Keratinocyte (primary cell): ENCODE data around the gene MBP. TPM values are rescaled to one million over a fixed set of nuclear protein-coding genes. Genes with fewer than 3 reads are reported as not detected.

Source experiments
- DNase-seq: peaks from one replicate; pipeline ENCODE4 v3.0.0-alpha.2; 2011; ENCODE audit warnings: low read depth, missing footprints, low spot score
- FAIRE-seq: peaks from 2 replicates; lab custom pipeline; 2011; peaks lifted over from hg19 to GRCh38; lab: Jason Lieb, UNC
- H2AFZ ChIP-seq: 2 replicates; pipeline ENCODE4 v1.6.0; 2012; ENCODE audit warnings: low read length, control low read depth, inconsistent platforms; ENCODE audit not compliant: control insufficient read depth
- H3K27ac ChIP-seq: 2 replicates; pipeline ENCODE4 v1.5.1; 2011; ENCODE audit warnings: low read length; ENCODE audit not compliant: control insufficient read depth, insufficient read depth
- H3K27me3 ChIP-seq: 3 replicates; pipeline ENCODE4 v1.6.0; 2011; ENCODE audit warnings: low read length; ENCODE audit not compliant: control insufficient read depth, insufficient read depth; ENCODE audit errors: extremely low read depth
- H3K36me3 ChIP-seq, 2 experiments: 2 replicates in 1 of 2; 3 replicates in 1 of 2; pipeline ENCODE4 v1.5.1; 2011; ENCODE audit warnings: low read length in 2 of 2, mild to moderate bottlenecking in 1 of 2; ENCODE audit not compliant: control insufficient read depth in 2 of 2, insufficient read depth in 2 of 2; ENCODE audit errors: extremely low read depth in 1 of 2
- H3K4me1 ChIP-seq: 3 replicates; pipeline ENCODE4 v1.5.1; 2011; ENCODE audit warnings: low read length; ENCODE audit not compliant: control insufficient read depth, insufficient read depth; ENCODE audit errors: extremely low read depth
- H3K4me2 ChIP-seq: 3 replicates; pipeline ENCODE4 v1.6.0; 2011; ENCODE audit warnings: low read depth, low read length; ENCODE audit not compliant: control insufficient read depth, insufficient read depth; ENCODE audit errors: extremely low read depth
- H3K4me3 ChIP-seq, 3 experiments: fragments of 200-600 bp in 1 of 3; sonication (generic) in 1 of 3; 2 replicates in 2 of 3; 3 replicates in 1 of 3; pipeline ENCODE4 v1.5.1; 2011 to 2016; ENCODE audit warnings: low read length in 3 of 3, mild to moderate bottlenecking in 3 of 3, control low read depth in 2 of 3, inconsistent platforms in 1 of 3, low read depth in 1 of 3, mixed read lengths in 1 of 3, mixed run types in 1 of 3, moderate library complexity in 1 of 3; ENCODE audit not compliant: control insufficient read depth in 2 of 3, insufficient read depth in 2 of 3; ENCODE audit errors: extremely low read depth in 1 of 3
- H3K79me2 ChIP-seq: 2 replicates; pipeline ENCODE4 v1.6.0; 2012; ENCODE audit warnings: low read length; ENCODE audit not compliant: control insufficient read depth, insufficient read depth
- H3K9ac ChIP-seq: 3 replicates; pipeline ENCODE4 v1.6.0; 2011; ENCODE audit warnings: low read length; ENCODE audit not compliant: control insufficient read depth, insufficient read depth; ENCODE audit errors: extremely low read depth
- H3K9me1 ChIP-seq: 3 replicates; pipeline ENCODE4 v1.6.0; 2011; ENCODE audit warnings: low read length; ENCODE audit not compliant: control insufficient read depth, insufficient read depth; ENCODE audit errors: extremely low read depth
- H3K9me3 ChIP-seq: 2 replicates; pipeline ENCODE4 v1.5.1; 2012; ENCODE audit warnings: low read depth, low read length; ENCODE audit not compliant: control insufficient read depth
- H4K20me1 ChIP-seq: 3 replicates; pipeline ENCODE4 v1.6.0; 2011; ENCODE audit warnings: low read length; ENCODE audit not compliant: control insufficient read depth, insufficient read depth; ENCODE audit errors: extremely low read depth
- CTCF ChIP-seq, 3 experiments: IDR thresholded peaks in 1 of 3; conservative IDR thresholded peaks in 1 of 3; optimal IDR thresholded peaks in 1 of 3; 2 replicates in 2 of 3; 3 replicates in 1 of 3; pipeline versions ENCODE3 to v1.5.1; 2011; ENCODE audit warnings: low read length in 3 of 3, mild to moderate bottlenecking in 3 of 3, moderate library complexity in 2 of 3, control low read depth in 1 of 3, inconsistent platforms in 1 of 3; ENCODE audit not compliant: insufficient read depth in 2 of 3; ENCODE audit errors: extremely low read depth in 1 of 3
- EZH2 ChIP-seq: IDR thresholded peaks from one replicate; pipeline ENCODE4 v1.6.1; 2012; ENCODE audit warnings: inconsistent platforms, mild to moderate bottlenecking, low read length, moderate library complexity
- dilution Hi-C: fragments of 300-500 bp; cut with MboI; formaldehyde crosslinking; loops from one replicate; pipeline ENCODE4 v1.7.0; 2020; ENCODE audit warnings: low sequenced_read_pairs; ENCODE audit not compliant: extremely low pct_ligation_motif_present
- polyA plus RNA-seq, 5 experiments: library from polyadenylated mRNA; depleted of rRNA in 3 of 5; stranded (reverse) in 3 of 5; stranded (forward) in 1 of 5; unstranded in 1 of 5; fragments of >200 nt; gene quantifications; 1 replicate in 1 of 5; 2 replicates in 3 of 5; 3 replicates in 1 of 5; pipeline versions ENCODE4 v1.2.1 to v1.2.3, GENCODE V29; 2011 to 2012; ENCODE audit warnings: missing spikeins in 2 of 5, low read depth in 1 of 5, low replicate concordance in 1 of 5

MBP gene
- polyA plus RNA-seq, 1 donor (not counting 4 experiments of a cell fraction or from before 2014, with no cell fraction given): 38.7 TPM

- H2AFZ ChIP-seq: no peak overlapping the region
- no peak overlapping the region for H3K4me3 ChIP-seq
- FAIRE-seq (no peak), DNase-seq (no peak)
- no peaks in the 10 kb centered on the region for H4K20me1 ChIP-seq
- H3K27ac ChIP-seq: no peak overlapping the region
- H3K4me2 ChIP-seq: no peak overlapping the region
- dilution Hi-C loops: no loop called here
- no peaks in the 10 kb centered on the region for H3K9me1 ChIP-seq
- H3K9me3 ChIP-seq: no peaks in the 10 kb centered on the region
- H3K27me3 ChIP-seq: peaks cover 6% of the 10 kb centered on the region
- H3K36me3 ChIP-seq: no peaks in the 10 kb centered on the region
- no peaks in the 10 kb centered on the region for H3K4me1 ChIP-seq
- no peak overlapping the region for H3K9ac ChIP-seq
- H3K79me2 ChIP-seq: no peaks in the 10 kb centered on the region
- TF ChIP-seq EZH2 (no peak), CTCF (optimal IDR thresholded peaks at IDR 0.05 in 1 of 3, IDR thresholded peaks at IDR 0.05 in 1 of 3, conservative IDR thresholded peaks at IDR 0.05 in 1 of 3; ENCODE audit: extremely low read depth in 1 of 3, insufficient read depth in 2 of 3, low read length in 3 of 3) (no peak)
These were observed 136.2 kb downstream of the MBP start for GRCh38 chr18:76996429-76996828.

GRCh38 chr18:76995896-76996295 lies 136.7 kb downstream of the MBP start:
- H3K27me3 ChIP-seq: peaks cover 7% of the 10 kb centered on the region
- no peak overlapping the region for H3K4me2 ChIP-seq
- H3K36me3 ChIP-seq: no peaks in the 10 kb centered on the region
- H3K9me3 ChIP-seq: no peaks in the 10 kb centered on the region
- dilution Hi-C loops: no loop called here
- no peak for TF ChIP-seq EZH2
- TF ChIP-seq CTCF (optimal IDR thresholded peaks at IDR 0.05 in 1 of 3, IDR thresholded peaks at IDR 0.05 in 1 of 3, conservative IDR thresholded peaks at IDR 0.05 in 1 of 3; ENCODE audit: extremely low read depth in 1 of 3, insufficient read depth in 2 of 3, low read length in 3 of 3): no peak
- DNase-seq (no peak), FAIRE-seq (no peak)
- no peak overlapping the region for H2AFZ ChIP-seq
- H3K4me1 ChIP-seq: no peaks in the 10 kb centered on the region
- H3K9ac ChIP-seq: no peak overlapping the region
- H4K20me1 ChIP-seq: no peaks in the 10 kb centered on the region
- H3K9me1 ChIP-seq: no peaks in the 10 kb centered on the region
- no peaks in the 10 kb centered on the region for H3K79me2 ChIP-seq
- no peak overlapping the region for H3K4me3 ChIP-seq
- H3K27ac ChIP-seq: no peak overlapping the region
